Measurements from ENCODE around the gene RAPGEF1.

- TF ChIP-seq SIN3A (IDR thresholded peaks at IDR 0.05; ENCODE audit: borderline replicate concordance, insufficient read depth, low read length) (no peak), REST (IDR thresholded peaks at IDR 0.05; ENCODE audit: insufficient read depth in 1 of 2, low read depth in 2 of 2, low read length in 2 of 2) (no peak)
Measured at GRCh38 chr9:131623655-131624330, 116.1 kb downstream of the RAPGEF1 start.
